Fibroblast of skin of left biceps (primary cell): ENCODE data around the gene ZFP64.
"Not testable (repeated sequence)": the region's sequence is repeated elsewhere in the genome, so short reads cannot be mapped to it uniquely, and the experiment has no call there.

Experiments
- DNase-seq, 2 experiments: peaks; one replicate each; pipeline ENCODE4 v3.0.0-alpha.2; 2013; ENCODE audit warnings: low read depth in 2 of 2

The ZFP64 gene

DNA sequence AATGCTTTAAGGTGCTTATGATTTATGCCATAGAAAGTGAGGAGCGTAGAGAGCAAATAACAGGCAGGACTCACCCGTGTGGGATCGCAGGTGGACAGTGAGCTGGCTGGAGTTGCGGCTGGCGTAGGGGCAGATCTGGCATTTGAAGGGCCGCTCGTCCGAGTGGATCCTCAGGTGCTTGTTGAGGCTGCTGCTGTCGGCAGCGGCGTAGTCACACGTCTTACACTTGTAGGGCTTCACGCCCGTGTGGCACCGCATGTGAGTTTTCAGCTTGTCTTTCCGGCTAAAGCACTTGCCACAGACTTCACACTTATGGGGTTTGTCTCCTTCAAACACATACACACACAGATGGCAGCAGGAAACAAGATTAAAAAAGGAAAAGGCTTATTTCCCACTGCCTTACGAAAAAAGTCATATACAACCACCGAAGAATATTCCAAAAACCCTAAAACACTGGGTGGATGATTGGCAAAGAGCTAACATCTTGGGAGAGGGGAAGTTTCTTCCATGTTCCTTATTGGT is 31.5 kb downstream of the ZFP64 start:
- DNase-seq, result no peak

DNA sequence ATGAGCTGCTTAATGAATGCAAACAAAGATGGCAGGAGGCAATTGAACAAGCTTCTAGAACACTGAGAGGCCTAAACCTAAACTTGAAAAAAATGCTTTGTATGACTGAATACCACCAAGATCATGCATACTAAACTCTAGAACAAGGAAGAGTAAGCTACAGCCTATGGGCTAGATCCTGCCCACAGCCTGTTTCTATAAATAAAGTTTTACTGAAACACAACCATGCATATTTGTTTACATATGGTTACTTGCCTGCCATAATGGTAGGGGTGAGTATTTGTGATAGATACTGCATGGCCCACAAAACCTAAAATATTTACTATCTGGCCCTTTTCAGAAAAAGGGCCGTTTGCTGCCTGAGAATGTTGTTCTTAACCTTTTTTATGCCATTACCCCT is 37.0 kb downstream of the ZFP64 start:
- DNase-seq, result no peak

DNA sequence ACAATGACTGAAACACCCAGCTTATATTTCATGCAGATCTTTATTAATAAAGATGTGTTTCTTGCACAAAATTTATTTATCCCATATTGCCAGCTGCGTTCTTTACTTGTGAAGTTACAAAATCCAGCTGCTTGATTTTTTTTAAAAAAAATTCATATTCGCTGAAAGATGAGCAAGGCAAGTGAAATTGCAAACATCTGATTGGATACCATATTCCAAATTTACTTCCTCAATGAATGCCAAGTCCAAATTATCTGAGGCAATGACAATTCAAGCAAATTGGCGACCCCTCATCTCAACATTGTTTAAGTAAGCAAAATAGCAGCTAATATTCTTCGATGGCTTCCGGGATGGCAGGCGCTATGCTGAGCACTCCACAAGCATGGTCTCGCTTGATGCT is 37.7 kb downstream of the ZFP64 start:
- DNase-seq, result no peak

DNA sequence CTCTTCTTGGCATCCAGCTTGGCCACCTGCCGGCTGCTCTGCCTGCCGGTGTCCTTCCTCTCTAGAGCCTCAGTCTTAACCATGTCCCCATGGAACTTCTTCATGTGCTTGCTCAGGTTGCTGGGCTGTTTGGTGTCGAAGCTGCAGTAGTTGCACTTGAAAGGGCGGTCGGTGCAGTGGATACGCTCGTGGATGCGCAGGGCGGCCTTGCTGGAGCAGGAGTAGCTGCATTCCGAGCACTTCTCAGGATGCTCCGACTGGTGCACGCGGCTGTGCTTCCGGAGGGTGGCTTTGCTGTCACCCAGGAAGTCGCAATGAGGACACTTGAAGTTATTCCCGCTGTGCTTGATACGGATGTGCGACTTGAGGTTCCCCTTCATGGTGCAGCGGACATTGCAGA is 38.7 kb downstream of the ZFP64 start:
- no peak for DNase-seq

DNA sequence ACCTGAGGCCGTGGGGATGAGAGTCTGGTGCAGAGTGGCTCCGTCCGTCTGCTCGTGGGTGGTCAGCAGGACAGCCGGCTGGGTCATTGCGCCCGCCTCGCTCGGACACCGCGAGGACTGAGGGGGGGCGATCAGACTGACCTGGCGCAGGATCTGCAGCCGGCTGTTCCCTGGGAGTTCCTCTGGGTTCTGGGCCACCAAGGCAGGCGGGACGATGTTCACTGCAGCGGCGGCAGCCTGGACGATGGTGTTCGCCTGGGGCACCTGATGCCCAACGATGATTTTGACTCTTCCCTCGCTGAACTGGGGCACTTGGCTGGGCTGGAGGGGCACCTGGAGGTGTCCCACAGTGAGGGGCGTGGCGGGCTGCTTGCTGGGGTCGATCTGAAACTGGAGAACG is 39.2 kb downstream of the ZFP64 start:
- no peak for DNase-seq

DNA sequence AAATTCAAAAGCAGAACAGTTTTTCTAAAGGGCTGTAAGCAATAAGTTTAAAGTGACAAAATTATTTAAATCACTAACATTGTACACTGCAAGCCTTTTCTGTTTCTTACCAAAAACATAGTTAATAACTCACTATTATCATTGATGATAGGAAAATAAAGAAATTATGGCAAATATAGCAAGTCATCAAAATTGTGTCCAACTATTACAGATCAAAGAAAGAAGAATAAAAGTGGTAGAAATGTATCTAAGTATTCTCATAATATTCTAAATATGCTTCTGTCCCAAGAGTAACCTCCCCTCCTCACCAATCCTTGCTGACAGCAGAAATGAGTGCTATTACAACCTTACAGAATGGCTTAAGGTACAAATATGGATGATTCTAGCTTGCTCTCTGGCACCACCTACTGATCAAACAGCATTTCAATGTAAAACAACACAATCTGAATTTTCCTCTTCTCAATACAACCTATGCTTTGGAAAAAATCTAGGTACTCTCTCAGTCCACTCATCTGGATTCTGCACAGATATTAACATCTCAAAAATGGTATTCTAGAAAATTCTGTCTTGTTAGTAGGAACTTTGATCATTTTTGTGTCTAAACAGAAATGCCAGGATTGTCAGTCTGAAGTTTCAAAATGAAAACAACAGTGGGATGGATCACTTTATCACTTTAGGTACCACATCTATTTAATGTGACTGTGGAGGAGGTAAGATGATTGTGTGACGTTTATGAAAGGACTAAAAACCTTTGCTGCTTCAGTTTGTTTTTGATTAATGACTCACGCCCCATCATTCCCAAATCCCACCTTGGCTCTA is 40.9 kb downstream of the ZFP64 start:
- peak in 1 of 2 experiments; percentile 3 for DNase-seq

DNA sequence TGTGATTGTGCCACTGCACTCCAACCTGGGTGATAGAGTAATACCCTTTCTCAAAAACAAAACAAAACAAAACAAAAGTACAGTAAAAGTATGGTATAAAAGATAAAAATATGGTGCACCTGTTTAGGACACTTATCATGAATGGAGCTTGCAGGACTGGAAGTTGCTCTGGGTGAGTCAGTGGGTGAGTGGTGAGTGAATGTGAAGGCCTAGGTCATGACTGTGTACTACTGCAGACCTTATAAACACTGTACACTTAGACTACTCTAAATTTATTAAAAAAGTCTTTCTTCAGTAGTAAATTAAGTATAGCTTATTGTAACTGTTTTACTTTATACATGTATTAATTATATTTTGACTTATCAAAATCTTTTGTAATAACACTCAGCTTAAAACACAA is 46.0 kb downstream of the ZFP64 start:
- DNase-seq, result no peak

DNA sequence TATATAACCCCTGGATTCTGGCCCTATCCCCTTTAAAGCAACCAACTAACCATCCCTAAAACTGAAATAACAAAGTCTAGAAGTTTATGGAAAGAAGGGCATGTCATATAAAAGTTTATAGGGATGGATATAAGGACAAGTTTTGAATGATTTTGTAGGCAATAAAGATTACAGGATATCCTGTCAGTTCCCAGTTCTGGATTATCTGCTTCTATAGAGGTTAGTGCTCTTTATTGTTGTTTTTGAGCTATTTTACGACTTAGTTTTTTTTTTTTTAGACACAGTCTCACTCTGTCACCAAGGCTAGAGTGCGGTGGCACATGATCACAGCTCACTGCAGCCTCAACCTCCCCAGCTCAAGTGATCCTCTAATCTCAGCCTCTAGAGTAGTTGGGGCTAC is 48.3 kb downstream of the ZFP64 start:
- DNase-seq, result no peak

DNA sequence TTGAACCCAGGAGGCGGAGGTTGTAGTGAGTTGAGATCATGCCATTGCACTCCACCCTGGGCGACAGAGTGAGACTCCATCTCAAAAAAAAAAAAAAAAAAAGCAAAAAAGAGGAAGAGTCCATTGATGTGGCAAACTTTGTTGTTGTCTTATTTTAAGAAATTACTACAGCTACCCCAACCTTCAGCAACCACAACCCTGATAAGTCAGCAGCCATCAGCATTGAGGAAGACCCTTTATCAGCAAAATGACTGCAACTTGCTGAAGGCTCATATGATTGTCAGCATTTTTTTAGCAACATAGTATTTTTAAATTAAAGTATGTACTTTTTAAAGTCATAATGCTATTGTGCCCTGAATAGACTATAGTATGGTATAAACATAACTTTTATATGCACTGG is 48.8 kb downstream of the ZFP64 start:
- no peak for DNase-seq

DNA sequence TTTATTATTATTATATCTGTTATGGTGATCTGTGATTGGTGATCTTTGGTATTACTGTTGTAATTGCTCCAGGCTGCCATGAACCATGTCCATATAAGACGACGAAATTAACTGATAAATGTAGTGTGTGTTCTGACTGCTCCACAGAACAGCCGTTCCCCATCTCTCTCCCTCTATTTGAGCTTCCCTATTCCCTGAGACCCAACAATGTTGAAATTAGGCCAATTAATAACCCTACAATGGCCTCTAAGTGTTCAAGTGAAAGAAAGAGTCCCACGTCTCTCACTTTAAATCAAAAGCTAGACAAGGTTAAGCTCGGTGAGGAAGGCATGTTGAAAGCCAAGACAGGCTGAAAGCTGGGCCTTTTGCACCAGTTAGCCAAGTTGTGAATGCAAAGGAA is 51.6 kb downstream of the ZFP64 start:
- no peak for DNase-seq

DNA sequence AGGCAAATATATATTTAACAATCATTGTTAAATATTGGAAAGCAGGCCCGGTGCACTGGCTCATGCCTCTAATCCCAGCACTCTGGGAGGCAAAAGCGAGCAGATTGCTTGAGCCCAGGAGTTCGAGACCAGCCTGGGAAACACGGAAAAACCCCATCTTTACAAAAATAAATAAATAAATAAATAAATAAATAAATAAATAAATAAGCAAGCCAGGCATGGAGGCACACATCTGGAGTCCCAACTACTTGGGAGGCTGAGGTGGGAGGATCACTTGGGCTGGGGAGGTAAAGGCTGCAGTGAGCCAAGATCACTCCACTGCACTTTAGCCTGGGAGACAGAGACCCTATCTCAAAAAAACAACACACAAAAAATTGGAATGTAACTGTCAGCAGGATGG is 53.7 kb downstream of the ZFP64 start:
- DNase-seq, result no peak

DNA sequence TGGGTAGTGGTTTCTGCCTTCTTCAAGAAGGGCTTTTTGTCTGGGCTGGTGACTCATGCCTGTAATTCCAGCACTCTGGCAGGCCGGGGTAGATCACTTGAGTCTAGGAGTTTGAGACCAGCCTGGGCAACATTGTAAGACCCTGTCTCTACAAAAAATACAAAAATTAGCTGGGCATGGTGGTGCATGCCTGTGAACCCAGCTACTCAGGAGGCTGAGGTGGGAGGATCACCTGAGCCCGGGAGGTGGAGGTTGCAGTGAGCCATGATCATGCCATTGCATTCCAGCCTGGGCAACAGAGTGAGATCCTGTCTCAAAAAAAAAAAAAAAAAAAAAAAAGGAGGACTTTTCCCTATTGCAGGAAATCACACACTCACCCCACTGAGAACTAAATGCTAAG is 57.9 kb downstream of the ZFP64 start:
- not testable (repeated sequence) for DNase-seq

DNA sequence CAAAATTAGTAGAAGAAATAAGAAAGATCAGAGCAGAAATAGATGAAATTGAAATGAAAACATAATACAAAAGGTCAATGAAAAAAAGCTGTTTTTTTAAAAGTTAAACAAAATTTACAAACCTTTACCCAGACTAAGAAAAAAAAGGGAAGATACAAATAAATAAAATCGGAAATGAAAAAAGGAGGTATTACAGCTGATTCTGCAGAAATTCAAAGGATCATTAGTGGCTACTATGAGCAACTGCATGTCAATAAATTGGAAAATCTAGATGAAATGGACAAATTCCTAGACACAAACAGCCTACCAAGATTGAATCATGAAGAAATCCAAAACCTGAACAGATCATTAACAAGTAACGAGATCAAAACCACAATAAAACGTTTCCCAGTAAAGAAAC is 59.2 kb downstream of the ZFP64 start:
- no peak for DNase-seq

DNA sequence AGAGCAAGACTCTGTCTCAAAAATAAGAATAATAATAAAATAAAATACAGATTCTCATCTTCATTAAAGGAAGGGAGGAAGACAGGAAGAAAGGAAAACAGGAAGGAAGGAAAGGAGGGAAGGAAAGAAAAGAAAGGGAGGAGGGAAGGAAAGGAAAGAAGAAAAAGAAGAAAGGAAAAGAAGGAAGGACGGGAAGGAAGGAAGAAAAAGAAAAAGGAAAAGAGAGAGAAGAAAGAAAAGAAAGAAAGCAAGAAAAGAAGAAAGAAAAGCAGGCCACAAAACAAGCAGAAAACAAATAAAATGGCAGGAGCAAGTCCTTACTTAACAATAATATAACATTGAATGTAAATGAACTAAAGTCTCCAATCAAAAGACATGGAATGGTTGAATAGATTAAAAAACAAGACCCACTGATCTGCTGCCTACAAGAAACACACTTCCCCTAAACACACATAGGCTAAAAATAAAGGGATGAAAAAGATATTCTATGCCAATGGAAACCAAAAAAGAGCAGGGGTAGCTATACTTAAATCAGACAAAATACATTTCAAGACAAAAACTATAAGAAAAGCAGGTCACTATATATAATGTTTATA is 60.4 kb downstream of the ZFP64 start:
- no peak for DNase-seq

DNA sequence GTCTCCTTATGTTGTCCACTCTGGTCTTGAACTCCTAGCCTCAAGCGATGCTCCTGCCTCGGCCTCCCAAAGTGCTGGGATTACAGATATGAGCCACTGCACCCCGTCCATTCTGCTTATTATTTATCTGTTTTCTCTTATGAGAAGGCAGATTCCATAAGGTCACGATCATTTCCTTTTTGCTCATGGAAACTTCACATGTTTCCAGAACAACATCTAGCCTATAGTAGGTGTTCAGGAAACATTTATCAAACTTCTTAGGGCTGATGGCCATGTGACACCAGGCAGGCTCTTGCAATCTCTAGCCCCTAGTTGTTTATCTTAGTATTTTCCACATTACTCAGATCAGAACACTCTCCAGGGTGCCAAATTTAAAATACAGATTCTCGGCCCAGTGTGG is 61.2 kb downstream of the ZFP64 start:
- DNase-seq, result no peak

DNA sequence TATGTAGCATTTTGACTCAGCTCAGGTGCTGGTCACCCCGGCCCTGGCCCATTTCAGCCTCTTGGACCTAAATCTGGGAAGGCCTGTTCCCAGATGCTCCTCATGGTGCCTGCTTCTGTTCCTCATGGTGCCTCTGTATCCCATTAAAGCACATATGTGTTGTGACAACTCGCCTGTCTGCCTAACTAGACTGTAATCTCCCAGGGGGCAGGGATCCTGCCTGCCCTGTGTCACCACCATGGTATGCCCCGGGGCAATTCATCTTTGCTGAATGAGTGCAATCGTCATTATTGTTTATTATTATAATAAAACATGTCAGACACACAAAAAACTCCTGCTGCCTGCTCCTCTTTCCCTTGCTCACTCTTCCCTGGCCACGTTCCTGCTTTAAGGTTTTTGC is 62.0 kb downstream of the ZFP64 start:
- DNase-seq, result no peak

DNA sequence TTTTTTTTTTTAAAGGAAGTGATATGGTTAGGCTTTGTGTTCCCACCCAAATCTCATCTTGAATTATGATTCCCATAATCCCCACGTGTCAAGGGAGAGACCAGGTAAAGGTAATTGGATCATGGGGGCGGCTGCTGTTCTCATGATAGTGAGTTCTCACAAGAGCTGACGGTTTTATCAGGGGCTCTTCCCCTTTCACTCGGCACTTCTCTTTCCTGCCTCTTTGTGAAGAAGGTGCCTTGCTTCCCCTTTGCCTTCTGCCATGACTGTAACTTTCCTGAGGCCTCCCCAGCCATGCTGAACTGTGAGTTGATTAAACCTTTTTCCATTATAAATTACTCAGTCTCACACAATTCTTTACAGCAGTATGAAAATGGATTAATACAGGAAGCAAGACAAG is 64.3 kb downstream of the ZFP64 start:
- no peak for DNase-seq

DNA sequence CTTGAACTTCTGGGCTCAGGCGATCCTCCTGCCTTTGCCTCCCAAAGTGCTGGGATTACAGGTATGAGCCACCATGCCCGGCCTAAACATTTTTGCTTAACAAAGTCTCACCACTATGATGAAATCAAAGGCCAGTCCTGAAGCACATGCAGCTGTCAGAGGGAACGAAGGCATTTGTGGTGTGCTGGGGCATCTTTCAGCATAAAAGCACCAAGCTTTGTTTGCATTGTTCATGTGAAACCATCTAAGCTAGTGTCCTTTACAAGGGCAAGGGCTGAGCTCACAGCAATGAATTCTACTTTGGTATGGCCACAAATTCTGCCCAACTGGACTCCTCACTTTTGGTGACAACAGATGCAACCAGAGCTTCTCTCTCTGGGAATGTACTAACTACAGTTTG is 66.8 kb downstream of the ZFP64 start:
- DNase-seq, result no peak

DNA sequence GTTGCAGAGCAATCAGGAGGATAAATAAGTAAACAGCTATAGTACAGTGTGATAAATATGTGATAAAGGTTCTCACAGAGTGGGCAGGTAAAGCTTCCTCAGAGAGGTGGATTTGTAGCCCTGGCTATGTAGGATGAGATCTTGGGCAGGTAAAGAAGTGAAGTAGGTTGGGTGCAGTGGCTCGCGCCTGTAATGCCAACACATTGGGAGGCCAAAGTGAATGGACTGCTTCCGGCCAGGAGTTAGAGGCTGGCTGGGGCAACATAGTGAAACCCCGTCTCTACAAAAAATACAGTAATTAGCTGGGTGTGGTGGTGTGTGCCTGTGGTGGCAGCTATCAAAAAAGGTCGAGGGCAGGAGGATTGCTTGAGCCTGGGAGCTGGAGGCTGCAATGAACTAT is 72.9 kb downstream of the ZFP64 start:
- no peak for DNase-seq

DNA sequence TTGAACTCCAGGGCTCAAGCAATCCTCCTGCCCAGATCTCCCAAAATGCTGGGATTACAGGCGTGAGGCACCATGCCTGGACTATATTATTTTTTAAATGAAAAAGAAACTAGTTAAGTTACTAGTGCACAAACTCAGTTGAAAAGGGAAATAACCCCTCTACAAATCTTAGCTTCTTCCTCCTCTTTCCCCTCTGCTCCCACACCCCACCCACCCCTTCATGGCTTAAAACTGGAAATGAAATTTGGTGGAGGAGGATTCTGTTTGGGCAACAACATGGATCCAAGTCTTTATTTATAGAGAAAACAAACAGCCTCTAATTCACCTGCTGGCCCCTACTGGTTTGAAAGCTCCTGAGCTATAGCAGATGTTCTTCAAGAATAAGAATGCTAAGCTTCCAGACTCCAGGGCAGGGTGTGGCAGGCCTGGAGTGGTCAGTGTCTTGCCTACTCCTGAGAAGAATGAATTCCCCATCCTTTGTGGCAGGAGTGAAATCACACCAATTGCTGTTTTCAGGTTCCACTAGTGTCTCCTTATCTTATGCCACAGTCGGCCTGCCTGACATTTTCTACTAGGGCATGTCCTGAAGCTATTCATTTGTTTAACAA is 73.5 kb downstream of the ZFP64 start:
- no peak for DNase-seq

DNA sequence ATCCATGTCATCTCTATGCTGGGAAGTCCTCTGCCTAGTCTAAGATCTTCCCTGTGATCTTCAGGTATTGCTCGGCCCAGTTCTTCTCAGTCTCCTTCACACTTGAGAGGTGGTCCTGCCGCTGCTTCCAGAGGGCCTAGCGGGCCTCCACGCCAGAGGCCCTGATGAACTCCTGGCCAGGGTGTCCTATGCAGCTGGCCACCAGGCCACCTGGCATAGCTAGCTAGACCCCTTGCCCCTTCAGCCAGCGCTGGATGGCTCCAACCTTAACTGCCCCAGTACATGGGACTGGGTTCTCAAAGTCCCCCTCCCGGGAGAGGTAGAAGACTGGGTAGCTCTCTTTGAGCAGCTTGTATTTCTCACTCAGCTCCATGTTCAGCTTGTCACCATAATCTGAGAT is 81.1 kb downstream of the ZFP64 start:
- no peak for DNase-seq

DNA sequence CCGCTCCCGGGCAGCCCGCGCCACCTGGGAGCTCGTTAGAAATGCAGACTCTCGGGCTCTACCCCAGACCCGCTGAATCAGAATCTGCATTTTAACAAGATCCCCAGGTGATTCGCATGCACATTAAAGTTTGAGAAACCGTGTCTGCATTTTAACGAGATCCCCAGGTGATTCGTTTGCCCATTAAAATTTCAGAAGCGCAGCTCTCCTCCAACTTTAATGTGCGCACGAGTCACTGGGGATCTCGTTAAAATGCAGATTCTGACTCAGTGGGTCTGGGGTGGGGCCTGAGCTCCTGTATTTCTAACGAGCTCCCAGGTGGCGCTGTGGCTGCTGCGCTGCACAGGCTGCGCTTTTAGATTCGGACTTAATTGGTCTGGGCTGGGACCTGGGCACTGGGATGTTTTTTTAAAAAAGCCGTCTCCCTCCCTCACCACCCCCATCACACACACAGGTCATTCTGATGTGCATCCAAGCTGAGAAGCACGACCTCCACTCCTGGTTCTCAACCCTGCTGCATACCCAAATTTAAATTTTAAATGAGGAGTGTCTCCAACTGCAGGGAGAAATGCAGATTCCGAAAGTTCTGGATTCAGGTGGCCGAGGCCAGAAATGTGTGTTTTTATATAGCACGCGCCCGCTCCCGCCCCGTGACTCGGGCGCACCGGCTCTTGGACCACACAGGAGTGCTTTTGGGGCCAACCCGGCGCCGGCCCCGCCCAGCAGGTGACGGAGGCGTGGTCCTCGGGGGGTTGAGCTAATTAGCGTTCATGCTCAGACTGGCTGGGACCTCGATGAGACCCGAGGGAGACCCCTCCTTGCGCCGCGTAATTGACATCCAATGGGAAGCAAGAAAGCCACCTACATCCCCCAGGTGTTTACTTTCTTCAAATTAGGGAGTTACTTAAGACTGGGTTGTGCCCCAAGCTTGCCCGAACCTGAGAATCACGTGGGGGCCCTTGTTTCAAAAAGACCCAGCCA is 85.8 kb downstream of the ZFP64 start:
- no peak for DNase-seq
